Measurements from ENCODE around the gene IRX5. TPM values are rescaled to one million over a fixed set of nuclear protein-coding genes. Genes with fewer than 3 reads are reported as not detected.

IRX5 gene
- total and polyA plus RNA-seq, 4 donors = not detected

DNA sequence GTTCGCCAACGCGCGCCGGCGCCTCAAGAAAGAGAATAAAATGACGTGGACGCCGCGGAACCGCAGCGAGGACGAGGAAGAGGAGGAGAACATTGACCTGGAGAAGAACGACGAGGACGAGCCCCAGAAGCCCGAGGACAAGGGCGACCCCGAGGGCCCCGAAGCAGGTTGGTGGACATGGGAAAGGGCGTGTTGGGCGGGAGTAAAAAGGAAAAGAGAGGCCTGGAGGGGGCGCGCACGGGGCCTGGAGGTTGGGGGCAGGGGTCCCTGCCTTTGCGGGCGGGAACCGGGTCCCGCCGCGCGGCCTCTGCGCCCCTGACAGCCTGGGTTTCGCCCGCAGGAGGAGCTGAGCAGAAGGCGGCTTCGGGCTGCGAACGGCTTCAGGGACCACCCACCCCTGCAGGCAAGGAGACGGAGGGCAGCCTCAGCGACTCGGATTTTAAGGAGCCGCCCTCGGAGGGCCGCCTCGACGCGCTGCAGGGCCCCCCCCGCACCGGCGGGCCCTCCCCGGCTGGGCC, 2.1 kb downstream of the IRX5 start:
- WGBS = 7% methylated on average over 52 of the region's 52 CpGs
- H3K4me1 ChIP-seq (ENCODE audit: control insufficient read depth in 4 of 4, insufficient read depth in 4 of 4, low read length in 3 of 4) = peaks cover 24 to 48% (median 34%) of the 10 kb centered on the region in 4 donors
- H3K9me3 ChIP-seq (ENCODE audit: control insufficient read depth in 4 of 4, low read length in 3 of 4) = peaks cover 0 to 4% (median 0%) of the 10 kb centered on the region in 4 donors
- no peak overlapping the region for H3K27ac ChIP-seq (ENCODE audit: low read depth in 1 of 2, low read length in 2 of 2)
- H3K9ac ChIP-seq (ENCODE audit: low read depth in 1 of 2, low read length in 2 of 2) = no peak overlapping the region
- peaks cover 2 to 38% (median 17%) of the 10 kb centered on the region in 4 donors for H3K27me3 ChIP-seq (ENCODE audit: control insufficient read depth in 4 of 4, insufficient read depth in 4 of 4, low read length in 3 of 4)
- DNase-seq (ENCODE audit: low spot score) = no peak
- TF ChIP-seq HNF4G (IDR thresholded peaks at IDR 0.05) (no peak), NR2F2 (IDR thresholded peaks at IDR 0.05) (no peak), EGR1 (IDR thresholded peaks at IDR 0.05; ENCODE audit: low read depth in 2 of 2) (no peak)
- TF ChIP-seq, protein P1, sequence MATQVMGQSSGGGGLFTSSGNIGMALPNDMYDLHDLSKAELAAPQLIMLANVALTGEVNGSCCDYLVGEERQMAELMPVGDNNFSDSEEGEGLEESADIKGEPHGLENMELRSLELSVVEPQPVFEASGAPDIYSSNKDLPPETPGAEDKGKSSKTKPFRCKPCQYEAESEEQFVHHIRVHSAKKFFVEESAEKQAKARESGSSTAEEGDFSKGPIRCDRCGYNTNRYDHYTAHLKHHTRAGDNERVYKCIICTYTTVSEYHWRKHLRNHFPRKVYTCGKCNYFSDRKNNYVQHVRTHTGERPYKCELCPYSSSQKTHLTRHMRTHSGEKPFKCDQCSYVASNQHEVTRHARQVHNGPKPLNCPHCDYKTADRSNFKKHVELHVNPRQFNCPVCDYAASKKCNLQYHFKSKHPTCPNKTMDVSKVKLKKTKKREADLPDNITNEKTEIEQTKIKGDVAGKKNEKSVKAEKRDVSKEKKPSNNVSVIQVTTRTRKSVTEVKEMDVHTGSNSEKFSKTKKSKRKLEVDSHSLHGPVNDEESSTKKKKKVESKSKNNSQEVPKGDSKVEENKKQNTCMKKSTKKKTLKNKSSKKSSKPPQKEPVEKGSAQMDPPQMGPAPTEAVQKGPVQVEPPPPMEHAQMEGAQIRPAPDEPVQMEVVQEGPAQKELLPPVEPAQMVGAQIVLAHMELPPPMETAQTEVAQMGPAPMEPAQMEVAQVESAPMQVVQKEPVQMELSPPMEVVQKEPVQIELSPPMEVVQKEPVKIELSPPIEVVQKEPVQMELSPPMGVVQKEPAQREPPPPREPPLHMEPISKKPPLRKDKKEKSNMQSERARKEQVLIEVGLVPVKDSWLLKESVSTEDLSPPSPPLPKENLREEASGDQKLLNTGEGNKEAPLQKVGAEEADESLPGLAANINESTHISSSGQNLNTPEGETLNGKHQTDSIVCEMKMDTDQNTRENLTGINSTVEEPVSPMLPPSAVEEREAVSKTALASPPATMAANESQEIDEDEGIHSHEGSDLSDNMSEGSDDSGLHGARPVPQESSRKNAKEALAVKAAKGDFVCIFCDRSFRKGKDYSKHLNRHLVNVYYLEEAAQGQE (IDR thresholded peaks at IDR 0.05) = no peak
- H3K4me3 ChIP-seq (ENCODE audit: low read depth in 1 of 3, low read length in 3 of 3) = no peak overlapping the region
- H3K36me3 ChIP-seq (ENCODE audit: control insufficient read depth in 4 of 4, insufficient read depth in 3 of 4, low read depth in 1 of 4, low read length in 3 of 4) = no peaks in the 10 kb centered on the region

DNA sequence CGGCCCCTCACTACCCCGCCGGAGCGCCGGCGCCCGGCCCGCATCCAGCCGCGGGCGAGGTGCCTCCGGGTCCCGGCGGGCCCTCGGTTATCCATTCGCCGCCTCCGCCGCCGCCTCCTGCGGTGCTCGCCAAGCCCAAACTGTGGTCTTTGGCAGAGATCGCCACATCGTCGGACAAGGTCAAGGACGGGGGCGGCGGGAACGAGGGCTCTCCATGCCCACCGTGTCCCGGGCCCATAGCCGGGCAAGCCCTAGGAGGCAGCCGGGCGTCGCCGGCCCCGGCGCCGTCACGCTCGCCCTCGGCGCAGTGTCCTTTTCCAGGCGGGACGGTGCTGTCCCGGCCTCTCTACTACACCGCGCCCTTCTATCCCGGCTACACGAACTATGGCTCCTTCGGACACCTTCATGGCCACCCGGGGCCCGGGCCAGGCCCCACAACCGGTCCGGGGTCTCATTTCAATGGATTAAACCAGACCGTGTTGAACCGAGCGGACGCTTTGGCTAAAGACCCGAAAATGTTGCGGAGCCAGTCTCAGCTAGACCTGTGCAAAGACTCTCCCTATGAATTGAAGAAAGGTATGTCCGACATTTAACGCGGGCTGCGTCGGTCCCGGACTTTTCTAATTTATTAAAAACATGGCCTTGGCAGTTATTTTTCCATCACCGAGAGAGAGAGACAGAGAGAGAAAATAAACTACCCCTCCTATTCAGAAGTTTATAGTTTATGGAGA, 2.8 kb downstream of the IRX5 start:
- no peak overlapping the region for H3K27ac ChIP-seq (ENCODE audit: low read depth in 1 of 2, low read length in 2 of 2)
- H3K9me3 ChIP-seq (ENCODE audit: control insufficient read depth in 4 of 4, low read length in 3 of 4) = peaks cover 0 to 4% (median 0%) of the 10 kb centered on the region in 4 donors
- no peak overlapping the region for H3K9ac ChIP-seq (ENCODE audit: low read depth in 1 of 2, low read length in 2 of 2)
- DNase-seq (ENCODE audit: low spot score) = no peak
- TF ChIP-seq JUND (IDR thresholded peaks at IDR 0.05) (no peak), RAD21 (IDR thresholded peaks at IDR 0.05) (no peak), FOXA2 (IDR thresholded peaks at IDR 0.05) (no peak), NR2F2 (IDR thresholded peaks at IDR 0.05) (no peak), HNF4A (conservative IDR thresholded peaks at IDR 0.05) (no peak), GABPA (IDR thresholded peaks at IDR 0.05 in 1 of 2, conservative IDR thresholded peaks at IDR 0.05 in 1 of 2) (no peak), CTCF (IDR thresholded peaks at IDR 0.05; ENCODE audit: low read depth, low read length, missing input control) (no peak), FOXA1 (IDR thresholded peaks at IDR 0.05) (no peak), HNF4G (IDR thresholded peaks at IDR 0.05) (no peak), TAF1 (conservative IDR thresholded peaks at IDR 0.05) (no peak), RXRA (IDR thresholded peaks at IDR 0.05) (no peak), SP1 (IDR thresholded peaks at IDR 0.05) (no peak), EGR1 (IDR thresholded peaks at IDR 0.05; ENCODE audit: low read depth in 2 of 2) (no peak), MAX (IDR thresholded peaks at IDR 0.05) (no peak)
- TF ChIP-seq, protein P2, sequence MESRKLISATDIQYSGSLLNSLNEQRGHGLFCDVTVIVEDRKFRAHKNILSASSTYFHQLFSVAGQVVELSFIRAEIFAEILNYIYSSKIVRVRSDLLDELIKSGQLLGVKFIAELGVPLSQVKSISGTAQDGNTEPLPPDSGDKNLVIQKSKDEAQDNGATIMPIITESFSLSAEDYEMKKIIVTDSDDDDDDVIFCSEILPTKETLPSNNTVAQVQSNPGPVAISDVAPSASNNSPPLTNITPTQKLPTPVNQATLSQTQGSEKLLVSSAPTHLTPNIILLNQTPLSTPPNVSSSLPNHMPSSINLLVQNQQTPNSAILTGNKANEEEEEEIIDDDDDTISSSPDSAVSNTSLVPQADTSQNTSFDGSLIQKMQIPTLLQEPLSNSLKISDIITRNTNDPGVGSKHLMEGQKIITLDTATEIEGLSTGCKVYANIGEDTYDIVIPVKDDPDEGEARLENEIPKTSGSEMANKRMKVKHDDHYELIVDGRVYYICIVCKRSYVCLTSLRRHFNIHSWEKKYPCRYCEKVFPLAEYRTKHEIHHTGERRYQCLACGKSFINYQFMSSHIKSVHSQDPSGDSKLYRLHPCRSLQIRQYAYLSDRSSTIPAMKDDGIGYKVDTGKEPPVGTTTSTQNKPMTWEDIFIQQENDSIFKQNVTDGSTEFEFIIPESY (IDR thresholded peaks at IDR 0.05) = no peak
- TF ChIP-seq, protein P1 (IDR thresholded peaks at IDR 0.05) = no peak
- TF ChIP-seq, protein P3, sequence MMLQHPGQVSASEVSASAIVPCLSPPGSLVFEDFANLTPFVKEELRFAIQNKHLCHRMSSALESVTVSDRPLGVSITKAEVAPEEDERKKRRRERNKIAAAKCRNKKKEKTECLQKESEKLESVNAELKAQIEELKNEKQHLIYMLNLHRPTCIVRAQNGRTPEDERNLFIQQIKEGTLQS (IDR thresholded peaks at IDR 0.05) = no peak
- H3K27me3 ChIP-seq (ENCODE audit: control insufficient read depth in 4 of 4, insufficient read depth in 4 of 4, low read length in 3 of 4) = peaks cover 6 to 44% (median 18%) of the 10 kb centered on the region in 4 donors
- H3K36me3 ChIP-seq (ENCODE audit: control insufficient read depth in 4 of 4, insufficient read depth in 3 of 4, low read depth in 1 of 4, low read length in 3 of 4) = no peaks in the 10 kb centered on the region
- no peak overlapping the region for H3K4me3 ChIP-seq (ENCODE audit: low read depth in 1 of 3, low read length in 3 of 3)
- H3K4me1 ChIP-seq (ENCODE audit: control insufficient read depth in 4 of 4, insufficient read depth in 4 of 4, low read length in 3 of 4) = peaks cover 26 to 49% (median 32%) of the 10 kb centered on the region in 4 donors
- 9% methylated on average over 68 of the region's 68 CpGs for WGBS

All from liver (tissue), 9 donors.